ENCODE results near the gene ZC3H6.

ZC3H6 gene

DNA sequence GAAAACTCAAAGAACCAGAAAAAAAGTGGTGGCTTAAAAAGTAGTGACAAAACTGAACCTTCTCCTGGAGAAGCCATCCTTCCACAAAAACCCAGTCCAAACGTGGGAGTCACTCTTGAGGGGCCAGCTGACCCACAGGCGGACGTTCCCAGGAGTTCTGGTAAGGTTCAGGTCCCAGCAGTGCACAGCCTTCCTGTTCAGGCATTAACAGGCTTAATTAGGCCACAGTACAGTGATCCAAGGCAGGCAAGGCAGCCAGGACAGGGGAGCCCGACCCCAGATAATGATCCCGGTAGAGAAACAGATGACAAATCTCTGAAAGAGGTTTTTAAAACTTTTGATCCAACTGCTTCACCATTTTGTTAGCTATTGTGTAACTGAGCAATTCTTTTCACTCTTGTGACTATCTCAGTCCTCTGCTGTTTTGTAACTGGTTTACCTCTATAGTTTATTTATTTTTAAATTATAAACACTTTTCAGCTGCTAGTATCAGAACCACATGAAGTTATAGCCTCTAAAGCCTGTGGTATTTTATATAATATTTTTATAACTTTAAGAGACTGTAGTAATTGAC is 56.8 kb downstream of the ZC3H6 start:
- Histone ChIP-seq H3K4me3 (replicated peaks; ENCODE audit: insufficient read depth, low read length) (no peak overlapping the region), H3K27me3 (ENCODE audit: insufficient read depth, poor library complexity, severe bottlenecking) (no peaks in the 10 kb centered on the region), H3K27ac (replicated peaks) (no peak overlapping the region)
- DNase-seq (ENCODE audit: low read depth in 1 of 2, low spot score in 1 of 2) = no peak
- TF ChIP-seq GABPA (IDR thresholded peaks at IDR 0.05; ENCODE audit: low read depth) (no peak), SPI1 (IDR thresholded peaks at IDR 0.05; ENCODE audit: borderline replicate concordance, low read depth) (no peak)

DNA sequence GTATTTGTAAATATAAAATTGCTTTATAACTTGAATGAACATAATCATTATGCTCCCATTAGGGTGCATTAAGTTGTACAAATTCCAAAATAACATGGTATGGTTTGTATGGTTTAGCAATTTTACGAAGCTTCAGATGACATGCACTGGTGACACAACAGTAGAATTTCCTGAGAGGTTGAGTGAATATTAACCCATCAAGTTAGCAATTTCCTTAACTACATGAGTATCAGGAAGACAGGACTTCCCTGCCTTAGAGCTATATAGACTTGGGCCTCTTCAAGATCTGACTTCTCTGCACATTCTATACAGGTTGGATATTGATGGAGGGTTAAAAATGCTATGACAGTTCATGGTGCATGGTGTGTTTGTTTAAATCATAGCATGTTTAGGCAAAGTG is 60.2 kb downstream of the ZC3H6 start:
- DNase-seq (ENCODE audit: low read depth in 1 of 2, low spot score in 1 of 2) = no peak
- H3K4me3 ChIP-seq (replicated peaks; ENCODE audit: insufficient read depth, low read length) = no peak overlapping the region
- no peaks in the 10 kb centered on the region for H3K27me3 ChIP-seq (ENCODE audit: insufficient read depth, poor library complexity, severe bottlenecking)
- no peak for TF ChIP-seq POLR2AphosphoS5 (IDR thresholded peaks at IDR 0.05; ENCODE audit: low read depth)
- TF ChIP-seq, protein P1, sequence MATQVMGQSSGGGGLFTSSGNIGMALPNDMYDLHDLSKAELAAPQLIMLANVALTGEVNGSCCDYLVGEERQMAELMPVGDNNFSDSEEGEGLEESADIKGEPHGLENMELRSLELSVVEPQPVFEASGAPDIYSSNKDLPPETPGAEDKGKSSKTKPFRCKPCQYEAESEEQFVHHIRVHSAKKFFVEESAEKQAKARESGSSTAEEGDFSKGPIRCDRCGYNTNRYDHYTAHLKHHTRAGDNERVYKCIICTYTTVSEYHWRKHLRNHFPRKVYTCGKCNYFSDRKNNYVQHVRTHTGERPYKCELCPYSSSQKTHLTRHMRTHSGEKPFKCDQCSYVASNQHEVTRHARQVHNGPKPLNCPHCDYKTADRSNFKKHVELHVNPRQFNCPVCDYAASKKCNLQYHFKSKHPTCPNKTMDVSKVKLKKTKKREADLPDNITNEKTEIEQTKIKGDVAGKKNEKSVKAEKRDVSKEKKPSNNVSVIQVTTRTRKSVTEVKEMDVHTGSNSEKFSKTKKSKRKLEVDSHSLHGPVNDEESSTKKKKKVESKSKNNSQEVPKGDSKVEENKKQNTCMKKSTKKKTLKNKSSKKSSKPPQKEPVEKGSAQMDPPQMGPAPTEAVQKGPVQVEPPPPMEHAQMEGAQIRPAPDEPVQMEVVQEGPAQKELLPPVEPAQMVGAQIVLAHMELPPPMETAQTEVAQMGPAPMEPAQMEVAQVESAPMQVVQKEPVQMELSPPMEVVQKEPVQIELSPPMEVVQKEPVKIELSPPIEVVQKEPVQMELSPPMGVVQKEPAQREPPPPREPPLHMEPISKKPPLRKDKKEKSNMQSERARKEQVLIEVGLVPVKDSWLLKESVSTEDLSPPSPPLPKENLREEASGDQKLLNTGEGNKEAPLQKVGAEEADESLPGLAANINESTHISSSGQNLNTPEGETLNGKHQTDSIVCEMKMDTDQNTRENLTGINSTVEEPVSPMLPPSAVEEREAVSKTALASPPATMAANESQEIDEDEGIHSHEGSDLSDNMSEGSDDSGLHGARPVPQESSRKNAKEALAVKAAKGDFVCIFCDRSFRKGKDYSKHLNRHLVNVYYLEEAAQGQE (IDR thresholded peaks at IDR 0.05; ENCODE audit: insufficient replicate concordance, low read depth) = no peak
- TF ChIP-seq GABPA (IDR thresholded peaks at IDR 0.05; ENCODE audit: low read depth) = no peak
- no peak for TF ChIP-seq SPI1 (IDR thresholded peaks at IDR 0.05; ENCODE audit: borderline replicate concordance, low read depth)
- TF ChIP-seq, protein P2, sequence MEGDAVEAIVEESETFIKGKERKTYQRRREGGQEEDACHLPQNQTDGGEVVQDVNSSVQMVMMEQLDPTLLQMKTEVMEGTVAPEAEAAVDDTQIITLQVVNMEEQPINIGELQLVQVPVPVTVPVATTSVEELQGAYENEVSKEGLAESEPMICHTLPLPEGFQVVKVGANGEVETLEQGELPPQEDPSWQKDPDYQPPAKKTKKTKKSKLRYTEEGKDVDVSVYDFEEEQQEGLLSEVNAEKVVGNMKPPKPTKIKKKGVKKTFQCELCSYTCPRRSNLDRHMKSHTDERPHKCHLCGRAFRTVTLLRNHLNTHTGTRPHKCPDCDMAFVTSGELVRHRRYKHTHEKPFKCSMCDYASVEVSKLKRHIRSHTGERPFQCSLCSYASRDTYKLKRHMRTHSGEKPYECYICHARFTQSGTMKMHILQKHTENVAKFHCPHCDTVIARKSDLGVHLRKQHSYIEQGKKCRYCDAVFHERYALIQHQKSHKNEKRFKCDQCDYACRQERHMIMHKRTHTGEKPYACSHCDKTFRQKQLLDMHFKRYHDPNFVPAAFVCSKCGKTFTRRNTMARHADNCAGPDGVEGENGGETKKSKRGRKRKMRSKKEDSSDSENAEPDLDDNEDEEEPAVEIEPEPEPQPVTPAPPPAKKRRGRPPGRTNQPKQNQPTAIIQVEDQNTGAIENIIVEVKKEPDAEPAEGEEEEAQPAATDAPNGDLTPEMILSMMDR (IDR thresholded peaks at IDR 0.05; ENCODE audit: insufficient read depth, low read length) = no peak
- no peak overlapping the region for H3K27ac ChIP-seq (replicated peaks)

DNA sequence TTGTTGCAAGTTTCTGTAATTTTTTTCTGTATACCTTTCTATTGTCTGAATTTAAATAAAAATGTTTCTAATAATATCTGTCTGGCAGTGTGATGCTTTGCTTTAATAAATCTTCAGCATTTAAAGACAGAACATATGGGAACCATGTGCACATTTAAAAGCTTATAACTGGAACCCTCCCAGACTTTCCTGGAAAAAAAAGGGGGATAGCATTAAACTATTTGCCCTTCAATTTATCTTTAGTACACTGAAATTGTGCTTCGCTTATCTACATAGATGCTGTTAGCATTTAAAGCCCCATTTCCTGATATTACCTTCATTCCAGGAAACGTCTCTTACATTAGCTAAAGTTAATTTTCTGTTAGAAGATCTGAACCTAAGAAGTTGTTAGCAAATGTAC is 64.6 kb downstream of the ZC3H6 start:
- no peak overlapping the region for H3K4me3 ChIP-seq (replicated peaks; ENCODE audit: insufficient read depth, low read length)
- no peaks in the 10 kb centered on the region for H3K27me3 ChIP-seq (ENCODE audit: insufficient read depth, poor library complexity, severe bottlenecking)
- H3K27ac ChIP-seq (replicated peaks) = no peak overlapping the region
- no peak for DNase-seq (ENCODE audit: low read depth in 1 of 2, low spot score in 1 of 2)
- TF ChIP-seq POLR2AphosphoS5 (IDR thresholded peaks at IDR 0.05; ENCODE audit: low read depth) (no peak), GABPA (IDR thresholded peaks at IDR 0.05; ENCODE audit: low read depth) (no peak)
- TF ChIP-seq, protein P1 (IDR thresholded peaks at IDR 0.05; ENCODE audit: insufficient replicate concordance, low read depth) = no peak

DNA sequence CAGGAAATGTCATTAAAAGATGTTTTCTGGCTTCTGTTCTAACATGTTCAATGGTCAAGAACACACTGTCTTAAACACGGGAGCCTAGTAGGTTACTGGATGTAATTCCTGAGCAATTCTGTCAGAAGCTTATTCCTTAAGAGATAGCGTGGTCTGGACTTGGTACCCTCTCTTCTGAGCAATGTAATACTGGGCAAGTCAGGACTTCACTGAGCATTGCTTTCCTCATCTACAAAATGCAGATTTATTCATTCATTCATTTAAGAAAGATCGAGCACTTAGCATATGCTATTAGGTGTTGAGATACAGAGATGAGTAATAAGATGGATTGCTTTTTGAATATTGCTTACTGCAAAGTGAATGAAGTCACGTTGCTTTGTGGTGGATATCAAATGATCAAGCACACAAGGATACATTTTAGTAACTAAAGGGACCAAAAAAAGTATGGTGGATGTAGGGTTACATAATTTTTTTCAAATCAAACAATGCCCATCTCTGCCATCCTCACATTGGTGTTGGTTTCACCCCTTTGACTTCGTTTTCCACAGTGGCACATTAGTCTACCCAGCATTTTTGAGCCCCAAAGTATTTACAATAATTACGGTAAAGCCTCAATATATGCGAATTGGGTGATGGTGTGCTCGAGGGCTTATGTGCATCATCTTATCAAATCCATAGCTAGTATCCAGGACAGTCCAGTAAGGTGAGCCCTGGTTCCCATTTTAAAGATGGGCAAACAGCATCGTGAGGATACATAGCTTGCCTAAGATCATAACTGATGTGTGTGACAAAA is 65.3 kb downstream of the ZC3H6 start:
- DNase-seq (ENCODE audit: low read depth in 1 of 2, low spot score in 1 of 2) = no peak
- H3K4me3 ChIP-seq (replicated peaks; ENCODE audit: insufficient read depth, low read length) = no peak overlapping the region
- TF ChIP-seq POLR2AphosphoS5 (IDR thresholded peaks at IDR 0.05; ENCODE audit: low read depth) (no peak), SPI1 (IDR thresholded peaks at IDR 0.05; ENCODE audit: borderline replicate concordance, low read depth) (no peak), GABPA (IDR thresholded peaks at IDR 0.05; ENCODE audit: low read depth) (no peak)
- TF ChIP-seq, protein P1 (IDR thresholded peaks at IDR 0.05; ENCODE audit: insufficient replicate concordance, low read depth) = no peak
- TF ChIP-seq, protein P2 (IDR thresholded peaks at IDR 0.05; ENCODE audit: insufficient read depth, low read length) = no peak
- H3K27me3 ChIP-seq (ENCODE audit: insufficient read depth, poor library complexity, severe bottlenecking) = no peaks in the 10 kb centered on the region
- no peak overlapping the region for H3K27ac ChIP-seq (replicated peaks)
